ENCODE results near the gene DBF4B.

DBF4B gene

GRCh38 chr17:44793885-44794842 lies 85.7 kb downstream of the DBF4B start:
- TF ChIP-seq ZFX (IDR thresholded peaks at IDR 0.05; ENCODE audit: borderline replicate concordance) (no peak), CTCF (IDR thresholded peaks at IDR 0.05) (no peak)

GRCh38 chr17:44794851-44795413 lies 86.5 kb downstream of the DBF4B start:
- TF ChIP-seq ZFX (IDR thresholded peaks at IDR 0.05; ENCODE audit: borderline replicate concordance) (no peak), CTCF (IDR thresholded peaks at IDR 0.05) (no peak)
- H3K27ac ChIP-seq, result no peak overlapping the region

More at GRCh38 chr17:44793885-44794842, 85.7 kb downstream of the DBF4B start:
- no peak overlapping the region for H3K27ac ChIP-seq

- TF ChIP-seq CTCF (IDR thresholded peaks at IDR 0.05) (no peak), ZFX (IDR thresholded peaks at IDR 0.05; ENCODE audit: borderline replicate concordance) (no peak)
- no peak overlapping the region for H3K27ac ChIP-seq
Observed at GRCh38 chr17:44795421-44795820, 87.0 kb downstream of the DBF4B start.

GRCh38 chr17:44795928-44796327 lies 87.5 kb downstream of the DBF4B start:
- no peak overlapping the region for H3K27ac ChIP-seq
- TF ChIP-seq CTCF (IDR thresholded peaks at IDR 0.05) (no peak), ZFX (IDR thresholded peaks at IDR 0.05; ENCODE audit: borderline replicate concordance) (no peak)

- TF ChIP-seq CTCF (IDR thresholded peaks at IDR 0.05) (no peak), ZFX (IDR thresholded peaks at IDR 0.05; ENCODE audit: borderline replicate concordance) (no peak)
- no peak overlapping the region for H3K27ac ChIP-seq
Observed at GRCh38 chr17:44796731-44797130, 88.3 kb downstream of the DBF4B start.

- H3K27ac ChIP-seq, result no peak overlapping the region
- TF ChIP-seq ZFX (IDR thresholded peaks at IDR 0.05; ENCODE audit: borderline replicate concordance), result no peak
- TF ChIP-seq CTCF (IDR thresholded peaks at IDR 0.05), result no peak
Observed at GRCh38 chr17:44797802-44798201, 89.3 kb downstream of the DBF4B start.

GRCh38 chr17:44798356-44798755 lies 89.9 kb downstream of the DBF4B start:
- TF ChIP-seq CTCF (IDR thresholded peaks at IDR 0.05) (no peak), ZFX (IDR thresholded peaks at IDR 0.05; ENCODE audit: borderline replicate concordance) (no peak)
- no peak overlapping the region for H3K27ac ChIP-seq

All from 22Rv1 (cell line).